Uterine smooth muscle cell (primary cell): Measurements from ENCODE around the gene MYZAP. TPM values are rescaled to one million over a fixed set of nuclear protein-coding genes. Genes with fewer than 3 reads are reported as not detected.

Source experiments
- total RNA-seq: library from RNA; depleted of rRNA; stranded (reverse); fragments of >200 nt; gene quantifications from 2 replicates; pipeline ENCODE4 v1.2.3, GENCODE V29; 2014

The MYZAP gene, protein sequence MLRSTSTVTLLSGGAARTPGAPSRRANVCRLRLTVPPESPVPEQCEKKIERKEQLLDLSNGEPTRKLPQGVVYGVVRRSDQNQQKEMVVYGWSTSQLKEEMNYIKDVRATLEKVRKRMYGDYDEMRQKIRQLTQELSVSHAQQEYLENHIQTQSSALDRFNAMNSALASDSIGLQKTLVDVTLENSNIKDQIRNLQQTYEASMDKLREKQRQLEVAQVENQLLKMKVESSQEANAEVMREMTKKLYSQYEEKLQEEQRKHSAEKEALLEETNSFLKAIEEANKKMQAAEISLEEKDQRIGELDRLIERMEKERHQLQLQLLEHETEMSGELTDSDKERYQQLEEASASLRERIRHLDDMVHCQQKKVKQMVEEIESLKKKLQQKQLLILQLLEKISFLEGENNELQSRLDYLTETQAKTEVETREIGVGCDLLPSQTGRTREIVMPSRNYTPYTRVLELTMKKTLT
- 1.2 and 1.6 TPM in 2 replicates for total RNA-seq

DNA sequence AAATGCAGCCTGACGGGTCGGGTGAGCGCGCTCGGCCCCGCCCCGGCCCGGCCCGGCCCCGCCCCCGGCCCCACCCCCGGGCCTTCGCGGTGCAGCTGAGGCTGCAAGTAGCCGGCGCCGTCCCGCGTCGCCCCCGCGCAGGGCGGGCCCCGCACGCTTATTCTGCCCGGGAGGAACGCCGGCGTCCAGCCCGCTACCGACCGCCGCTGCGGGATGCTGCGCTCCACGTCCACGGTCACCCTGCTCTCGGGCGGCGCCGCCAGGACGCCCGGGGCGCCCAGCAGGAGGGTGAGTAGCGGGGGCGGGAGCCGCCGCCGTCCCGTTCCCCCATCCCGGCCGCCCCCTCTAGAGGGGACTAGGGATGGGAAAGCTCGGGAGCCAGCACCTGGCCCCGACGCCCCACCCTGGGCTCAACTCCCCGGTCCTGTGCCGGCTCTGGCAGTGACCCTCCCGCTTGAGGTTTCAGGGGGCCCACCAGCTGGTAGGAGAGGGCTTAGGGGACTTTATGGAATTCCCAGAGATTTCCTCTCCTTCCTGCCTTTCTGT is at the start of gene MYZAP:
TSS of gene MYZAP (plus strand) at position 83 of the 546 bp plus-strand sequence. CDS start at position 214, 131 bp downstream.

DNA sequence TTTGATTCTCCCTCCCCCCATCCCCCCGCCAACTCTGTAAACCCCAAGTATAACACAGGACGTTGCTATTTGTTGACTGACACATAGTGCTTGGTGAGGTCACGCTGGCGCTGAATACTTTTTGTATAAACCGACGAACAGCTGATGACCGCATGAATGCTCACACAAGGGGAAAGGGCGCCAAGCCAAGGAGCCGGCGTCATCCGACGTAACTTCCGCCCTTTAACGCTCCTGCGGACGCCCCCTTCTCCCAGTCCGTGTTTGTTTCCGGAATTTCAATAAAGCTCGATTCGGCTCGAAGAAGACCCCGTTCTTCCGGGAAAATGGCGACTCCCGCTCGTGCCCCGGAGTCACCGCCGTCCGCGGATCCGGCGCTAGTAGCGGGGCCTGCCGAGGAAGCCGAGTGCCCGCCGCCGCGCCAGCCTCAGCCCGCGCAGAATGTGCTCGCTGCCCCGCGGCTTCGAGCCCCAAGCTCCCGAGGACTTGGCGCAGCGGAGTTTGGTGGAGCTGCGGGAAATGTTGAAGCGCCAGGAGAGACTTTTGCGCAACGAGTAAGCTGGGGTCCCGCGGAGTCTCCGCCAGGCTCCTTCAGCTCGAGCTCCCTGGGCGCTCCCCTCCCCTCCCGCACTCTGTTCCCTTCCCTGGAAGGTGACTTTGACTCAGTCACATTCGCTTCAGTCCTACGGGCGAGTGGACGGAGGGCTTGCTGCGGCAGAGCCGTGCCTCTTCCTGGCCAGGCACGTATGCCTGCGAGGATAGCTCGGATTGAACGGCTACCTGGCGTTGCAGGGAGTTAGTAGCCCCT is 114.9 kb downstream of the MYZAP start, which contains the start of gene POLR2M:
TSS of gene POLR2M (plus strand) at position 310 of the 805 bp plus-strand sequence. CDS start at position 439, 129 bp downstream.

Other genes starting within 250 kb of the MYZAP start
- gene CGNL1, start 215.4 kb upstream of the MYZAP start, total RNA-seq: 0.66 and 1.5 TPM in 2 replicates
- gene POLR2M, start 114.8 kb downstream of the MYZAP start, total RNA-seq: 129 and 209 TPM in 2 replicates